GM12891 (cell line): ENCODE measurements around the gene FTO.

Source experiments
- DNase-seq: peaks from one replicate; pipeline ENCODE4 v3.0.0; 2011; ENCODE audit warnings: low spot score; ENCODE audit not compliant: insufficient read length
- FAIRE-seq: peaks from 2 replicates; lab custom pipeline; 2011; peaks lifted over from hg19 to GRCh38; lab: Jason Lieb, UNC
- PAX5 ChIP-seq: IDR thresholded peaks from 2 replicates; pipeline ENCODE4 v1.6.1; 2011; ENCODE audit warnings: low read length, moderate library complexity, mild to moderate bottlenecking; ENCODE audit not compliant: insufficient read depth, severe bottlenecking
- POLR2A ChIP-seq: IDR thresholded peaks from 2 replicates; pipeline ENCODE4 v1.6.1; 2011; ENCODE audit warnings: low read depth, low read length, control low read depth
- POLR2AphosphoS5 ChIP-seq: IDR thresholded peaks from 2 replicates; pipeline ENCODE4 v1.6.1; 2011; ENCODE audit warnings: low read depth, low read length, control low read depth
- POU2F2 ChIP-seq: IDR thresholded peaks from 2 replicates; pipeline ENCODE4 v1.6.1; 2011; ENCODE audit warnings: low read depth, mild to moderate bottlenecking, control low read depth, low read length, moderate library complexity
- SPI1 ChIP-seq: IDR thresholded peaks from 2 replicates; pipeline ENCODE4 v1.6.1; 2011; ENCODE audit warnings: low read depth, low read length, control low read depth
- TAF1 ChIP-seq: IDR thresholded peaks from 2 replicates; pipeline ENCODE4 v1.6.1; 2011; ENCODE audit warnings: low read depth, low read length, control low read depth

FTO gene

GRCh38 chr16:53925526-53925925, 221.6 kb downstream of the FTO start:
- DNase-seq (no peak), FAIRE-seq (no peak)
- TF ChIP-seq POLR2A (no peak), SPI1 (no peak), POLR2AphosphoS5 (no peak), PAX5 (no peak), TAF1 (no peak), POU2F2 (no peak)

GRCh38 chr16:53926209-53926608, 222.3 kb downstream of the FTO start:
- no peak for DNase-seq
- no peak for TF ChIP-seq TAF1
- TF ChIP-seq SPI1, result no peak
- no peak for TF ChIP-seq PAX5
- no peak for TF ChIP-seq POLR2A
- TF ChIP-seq POU2F2, result no peak
- no peak for TF ChIP-seq POLR2AphosphoS5
- no peak for FAIRE-seq

GRCh38 chr16:53932975-53933374, 229.0 kb downstream of the FTO start:
- no peak for DNase-seq
- TF ChIP-seq POU2F2, result no peak
- no peak for TF ChIP-seq PAX5
- no peak for TF ChIP-seq POLR2AphosphoS5
- TF ChIP-seq POLR2A, result no peak
- TF ChIP-seq TAF1, result no peak
- no peak for TF ChIP-seq SPI1
- FAIRE-seq, result no peak

DNA sequence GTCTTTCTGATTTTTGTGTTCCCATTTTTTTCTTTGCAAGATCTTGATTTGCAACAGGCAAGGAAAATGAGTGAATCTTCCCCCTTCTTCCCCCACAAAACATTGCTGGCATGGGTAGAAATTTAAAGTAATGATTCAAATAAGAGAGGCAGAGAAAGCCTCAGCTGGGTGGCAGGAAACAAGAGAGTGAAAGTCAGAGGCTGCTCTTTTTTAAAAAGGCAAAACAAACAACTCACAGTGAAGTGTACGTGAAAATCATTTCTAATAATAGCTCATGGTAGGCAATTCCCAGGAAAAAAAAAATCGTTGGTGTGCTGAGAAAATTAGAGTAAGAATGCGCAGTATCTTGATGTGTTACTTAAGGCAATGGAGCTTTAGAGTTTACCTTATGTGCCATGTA, 229.5 kb downstream of the FTO start:
- no peak for FAIRE-seq
- DNase-seq, result no peak
- no peak for TF ChIP-seq POU2F2
- TF ChIP-seq POLR2AphosphoS5, result no peak

GRCh38 chr16:53936052-53936451, 232.1 kb downstream of the FTO start:
- DNase-seq, result no peak
- TF ChIP-seq SPI1, result no peak
- no peak for TF ChIP-seq PAX5
- no peak for TF ChIP-seq POLR2A
- no peak for TF ChIP-seq POU2F2
- no peak for FAIRE-seq

GRCh38 chr16:53936529-53936928, 232.6 kb downstream of the FTO start:
- no peak for DNase-seq
- no peak for FAIRE-seq
- TF ChIP-seq SPI1, result no peak
- no peak for TF ChIP-seq POU2F2
- TF ChIP-seq TAF1, result no peak
- TF ChIP-seq POLR2A, result no peak
- TF ChIP-seq POLR2AphosphoS5, result no peak
- TF ChIP-seq PAX5, result no peak

DNA sequence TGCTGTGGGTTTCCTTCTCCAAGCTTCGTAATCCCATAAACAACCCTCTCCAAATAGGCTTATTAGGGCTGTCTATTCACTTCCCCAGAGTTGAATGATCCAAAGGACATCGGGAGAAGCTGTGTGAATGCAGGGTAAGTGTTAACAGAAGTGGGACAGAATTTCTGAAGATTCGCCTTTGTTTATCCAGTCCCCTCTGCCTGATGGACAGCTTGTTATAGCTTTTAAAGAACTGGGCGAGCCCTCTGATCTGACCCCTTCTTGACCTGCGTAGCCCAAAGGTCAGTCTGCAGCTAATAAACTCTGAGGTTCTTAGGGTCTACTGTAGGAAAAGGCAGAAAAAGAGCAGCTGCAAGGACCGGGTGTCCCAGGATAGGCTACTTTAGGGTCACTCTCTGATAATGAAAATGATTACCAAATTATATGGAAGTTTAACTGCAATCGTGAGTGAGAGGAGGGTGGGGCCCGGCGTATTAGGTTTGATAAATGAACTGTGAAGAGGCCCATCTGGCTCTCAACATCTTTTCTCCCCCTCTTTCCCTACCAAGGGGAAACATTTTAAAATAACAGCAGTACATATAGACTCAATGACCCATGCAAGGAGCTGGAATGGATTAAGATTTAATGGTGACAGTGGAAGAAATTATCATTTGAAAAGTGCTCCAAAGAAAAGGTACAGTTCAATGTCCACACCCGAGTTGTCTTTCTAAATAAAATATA, 233.4 kb downstream of the FTO start:
- no peak for DNase-seq
- TF ChIP-seq POU2F2 (no peak), POLR2AphosphoS5 (no peak), POLR2A (no peak)
- no peak for FAIRE-seq

DNA sequence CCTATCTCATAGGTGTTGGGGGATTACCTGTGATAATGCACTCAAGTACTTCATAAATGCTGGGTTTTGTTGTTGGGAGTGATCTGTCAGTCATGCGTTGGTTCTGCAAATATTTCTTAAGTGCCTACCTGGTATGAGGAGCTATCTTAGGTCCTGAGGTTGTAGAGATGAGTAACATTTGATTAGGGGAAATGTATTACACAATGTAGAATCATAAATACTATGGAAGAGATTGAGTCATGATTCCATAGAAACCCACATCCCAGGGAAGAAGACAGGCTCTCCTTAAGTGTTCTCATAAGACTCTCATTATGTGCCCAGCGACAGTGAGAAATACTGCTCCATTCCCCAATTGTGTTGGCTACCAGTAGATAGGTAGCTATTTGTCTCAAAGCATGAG, 240.1 kb downstream of the FTO start:
- TF ChIP-seq POU2F2 (no peak), POLR2A (no peak), SPI1 (no peak), TAF1 (no peak), PAX5 (no peak), POLR2AphosphoS5 (no peak)
- FAIRE-seq, result no peak
- no peak for DNase-seq

GRCh38 chr16:53945996-53946395, 242.0 kb downstream of the FTO start:
- FAIRE-seq, result no peak
- TF ChIP-seq PAX5 (no peak), SPI1 (peak; percentile 19; the same call in 1 of the 2 replicates)
- no peak for DNase-seq

DNA sequence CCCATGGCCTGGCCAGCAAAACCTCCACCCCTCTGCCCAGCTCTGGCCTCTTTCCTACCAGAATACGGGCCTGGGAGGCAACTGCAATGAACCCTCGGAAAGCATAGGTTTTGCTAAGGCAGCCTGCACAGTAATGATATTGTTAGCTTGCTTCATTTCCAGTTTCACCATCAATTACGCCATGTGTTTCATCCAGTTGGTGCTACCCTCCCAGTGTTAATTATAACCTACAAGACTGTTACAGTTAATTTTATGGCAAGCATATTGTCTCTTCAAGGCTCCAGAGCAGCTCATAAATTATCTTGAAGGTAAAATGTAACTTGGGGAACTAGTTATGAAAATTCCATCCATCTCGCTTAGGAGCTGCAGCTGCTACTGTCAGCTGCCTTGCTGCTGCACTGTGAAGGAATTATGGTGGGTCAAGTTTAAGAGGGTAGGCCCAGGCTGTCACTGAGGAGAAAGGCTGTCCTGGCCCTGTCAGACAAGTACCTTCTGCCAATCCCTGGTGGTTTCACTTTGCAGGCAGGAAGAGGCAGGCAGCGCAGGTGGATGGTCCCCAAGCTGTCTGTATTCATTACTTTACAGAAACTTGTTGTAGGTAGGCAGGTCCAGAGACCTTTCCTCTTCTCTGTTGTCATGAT, 242.9 kb downstream of the FTO start:
- DNase-seq (no peak), FAIRE-seq (no peak)
- TF ChIP-seq POLR2AphosphoS5 (no peak), SPI1 (no peak), POU2F2 (no peak), TAF1 (no peak), PAX5 (no peak), POLR2A (no peak)
